ELF-1 (cell line): ENCODE results near the gene AATK.
A peak's percentile ranks its signal among the peaks of the same experiment; 100 is the strongest.

Experiments
- DNase-seq: peaks from one replicate; pipeline ENCODE4 v3.0.0-alpha.2; 2016; ENCODE audit warnings: low read depth, low spot score

The AATK gene, protein sequence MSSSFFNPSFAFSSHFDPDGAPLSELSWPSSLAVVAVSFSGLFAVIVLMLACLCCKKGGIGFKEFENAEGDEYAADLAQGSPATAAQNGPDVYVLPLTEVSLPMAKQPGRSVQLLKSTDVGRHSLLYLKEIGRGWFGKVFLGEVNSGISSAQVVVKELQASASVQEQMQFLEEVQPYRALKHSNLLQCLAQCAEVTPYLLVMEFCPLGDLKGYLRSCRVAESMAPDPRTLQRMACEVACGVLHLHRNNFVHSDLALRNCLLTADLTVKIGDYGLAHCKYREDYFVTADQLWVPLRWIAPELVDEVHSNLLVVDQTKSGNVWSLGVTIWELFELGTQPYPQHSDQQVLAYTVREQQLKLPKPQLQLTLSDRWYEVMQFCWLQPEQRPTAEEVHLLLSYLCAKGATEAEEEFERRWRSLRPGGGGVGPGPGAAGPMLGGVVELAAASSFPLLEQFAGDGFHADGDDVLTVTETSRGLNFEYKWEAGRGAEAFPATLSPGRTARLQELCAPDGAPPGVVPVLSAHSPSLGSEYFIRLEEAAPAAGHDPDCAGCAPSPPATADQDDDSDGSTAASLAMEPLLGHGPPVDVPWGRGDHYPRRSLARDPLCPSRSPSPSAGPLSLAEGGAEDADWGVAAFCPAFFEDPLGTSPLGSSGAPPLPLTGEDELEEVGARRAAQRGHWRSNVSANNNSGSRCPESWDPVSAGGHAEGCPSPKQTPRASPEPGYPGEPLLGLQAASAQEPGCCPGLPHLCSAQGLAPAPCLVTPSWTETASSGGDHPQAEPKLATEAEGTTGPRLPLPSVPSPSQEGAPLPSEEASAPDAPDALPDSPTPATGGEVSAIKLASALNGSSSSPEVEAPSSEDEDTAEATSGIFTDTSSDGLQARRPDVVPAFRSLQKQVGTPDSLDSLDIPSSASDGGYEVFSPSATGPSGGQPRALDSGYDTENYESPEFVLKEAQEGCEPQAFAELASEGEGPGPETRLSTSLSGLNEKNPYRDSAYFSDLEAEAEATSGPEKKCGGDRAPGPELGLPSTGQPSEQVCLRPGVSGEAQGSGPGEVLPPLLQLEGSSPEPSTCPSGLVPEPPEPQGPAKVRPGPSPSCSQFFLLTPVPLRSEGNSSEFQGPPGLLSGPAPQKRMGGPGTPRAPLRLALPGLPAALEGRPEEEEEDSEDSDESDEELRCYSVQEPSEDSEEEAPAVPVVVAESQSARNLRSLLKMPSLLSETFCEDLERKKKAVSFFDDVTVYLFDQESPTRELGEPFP (N-terminal part only)

DNA sequence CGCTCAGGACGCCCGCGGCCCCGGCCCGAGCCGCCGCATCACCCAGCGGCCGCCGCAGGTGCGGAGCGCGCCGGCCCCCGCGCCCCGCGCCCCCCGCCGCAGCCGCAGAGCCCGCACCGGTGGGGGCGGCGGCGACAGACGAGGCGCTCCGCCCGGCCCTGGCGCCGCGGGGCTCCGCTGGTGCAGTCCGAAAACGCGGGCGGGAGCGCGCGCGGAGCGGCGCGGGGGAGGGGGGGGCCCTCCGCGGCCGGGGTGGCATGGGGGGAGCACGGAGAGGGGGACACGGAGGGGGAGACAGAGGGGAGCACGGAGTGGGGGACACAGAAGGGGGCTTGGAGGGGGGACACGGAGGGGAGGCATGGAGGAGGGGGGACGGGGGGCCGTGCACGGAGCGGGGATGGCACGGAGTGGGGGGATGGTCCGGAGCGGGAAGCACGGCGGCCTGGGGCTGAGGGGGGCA is at the start of gene AATK:
Gene AATK, minus strand, starts transcription at position 189 of the 460 bp plus-strand sequence. CDS start 229 bp downstream, outside the sequence.
- no peak for DNase-seq

DNA sequence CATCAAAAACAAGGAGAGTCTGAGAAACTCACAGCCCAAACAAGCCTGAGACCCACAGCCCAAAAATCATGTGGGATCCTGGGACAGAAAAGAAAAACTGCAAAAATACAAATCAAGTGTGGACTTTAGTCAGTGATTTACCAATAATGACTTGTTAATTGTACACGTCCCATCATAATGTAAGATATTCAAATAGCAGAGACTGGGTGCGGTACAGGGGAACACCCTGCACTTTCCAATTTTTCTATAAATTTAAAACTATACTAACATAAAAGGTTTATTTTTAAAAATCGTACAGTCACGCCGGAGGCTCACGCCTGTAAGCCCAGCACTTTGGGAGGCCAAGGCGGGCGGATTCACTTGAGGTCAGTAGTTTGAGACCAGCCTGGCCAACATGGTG is 48.0 kb upstream of the AATK start:
- DNase-seq: no peak

- no peak for DNase-seq
These were observed 46.3 kb upstream of the AATK start for GRCh38 chr17:81212365-81212764.

DNA sequence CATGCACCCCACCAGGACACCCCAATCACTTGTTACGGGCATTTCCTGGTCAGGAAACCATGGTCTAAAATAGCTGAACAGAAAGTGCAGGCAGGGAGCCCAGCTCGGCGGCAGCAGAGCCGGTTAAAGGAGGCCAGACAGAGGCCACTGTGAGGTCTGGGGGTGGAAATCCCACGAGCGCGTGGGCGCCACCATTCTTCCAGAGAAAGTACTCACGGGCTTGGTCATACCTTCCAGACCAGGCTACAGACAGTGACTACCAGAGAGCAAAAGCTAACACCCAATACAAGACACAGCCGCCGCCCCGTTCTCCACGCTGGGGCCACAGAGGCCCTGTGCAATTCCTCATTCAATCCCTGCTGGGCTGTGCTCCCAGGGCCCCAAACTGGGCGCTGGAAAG is 44.8 kb upstream of the AATK start:
- DNase-seq: no peak

DNA sequence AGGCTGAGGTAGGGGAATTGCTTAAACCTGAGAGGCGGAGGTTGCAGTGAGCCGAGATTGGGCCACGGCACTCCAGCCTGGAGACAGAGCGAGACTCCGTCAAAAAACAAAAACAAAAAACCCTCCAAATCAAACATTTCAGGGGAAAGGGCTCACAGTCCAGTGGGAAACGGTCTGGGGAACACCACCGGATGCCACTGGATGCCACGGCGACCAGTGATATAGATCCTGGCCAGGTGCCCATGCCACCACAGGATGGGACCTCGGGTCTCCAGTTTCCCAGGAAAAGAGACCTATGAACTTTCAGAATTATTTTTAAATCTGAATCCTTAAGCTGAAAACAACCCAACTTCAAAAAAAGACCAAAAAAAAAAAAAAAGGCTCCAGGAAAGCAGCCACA is 44.4 kb upstream of the AATK start:
- no peak for DNase-seq

GRCh38 chr17:81209141-81209540 is 43.1 kb upstream of the AATK start:
- no peak for DNase-seq

GRCh38 chr17:81208651-81209050 is 42.6 kb upstream of the AATK start:
- DNase-seq: no peak

- no peak for DNase-seq
These were observed 41.9 kb upstream of the AATK start for GRCh38 chr17:81207610-81208581.

- DNase-seq: no peak
These were observed 40.6 kb upstream of the AATK start for GRCh38 chr17:81206657-81207056.

DNA sequence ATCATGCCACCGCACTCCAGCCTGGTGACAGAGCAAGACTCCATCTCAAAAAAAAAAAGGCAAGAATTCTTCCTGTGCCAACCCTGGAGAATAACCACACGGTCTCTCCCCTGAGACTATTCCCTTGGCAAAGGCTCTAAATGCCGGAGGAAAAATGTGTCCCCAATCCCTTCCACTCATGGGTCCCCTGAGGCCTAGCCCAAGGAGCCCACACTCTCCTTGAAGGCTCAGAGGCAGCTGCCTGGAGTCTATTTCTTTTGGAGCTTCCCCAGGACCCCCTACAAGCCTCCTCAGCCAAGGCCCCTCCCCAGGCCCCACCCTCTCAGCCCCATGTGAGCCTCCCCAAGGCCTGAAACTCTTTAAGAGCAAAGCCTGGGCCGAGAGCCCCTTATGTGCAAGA is 40.1 kb upstream of the AATK start:
- DNase-seq: no peak

GRCh38 chr17:81204578-81204977 is 38.6 kb upstream of the AATK start:
- no peak for DNase-seq

- no peak for DNase-seq
These were observed 37.1 kb upstream of the AATK start for GRCh38 chr17:81203136-81203535.

GRCh38 chr17:81202318-81202717 is 36.3 kb upstream of the AATK start:
- no peak for DNase-seq

GRCh38 chr17:81200695-81201580 is 34.9 kb upstream of the AATK start:
- DNase-seq: peak; percentile 54

- DNase-seq: no peak
These were observed 34.2 kb upstream of the AATK start for GRCh38 chr17:81200201-81200600.

- DNase-seq: no peak
These were observed 33.4 kb upstream of the AATK start for GRCh38 chr17:81199482-81199830.

GRCh38 chr17:81198826-81199481 is 32.9 kb upstream of the AATK start:
- DNase-seq: no peak

- no peak for DNase-seq
These were observed 31.9 kb upstream of the AATK start for GRCh38 chr17:81197831-81198490.

DNA sequence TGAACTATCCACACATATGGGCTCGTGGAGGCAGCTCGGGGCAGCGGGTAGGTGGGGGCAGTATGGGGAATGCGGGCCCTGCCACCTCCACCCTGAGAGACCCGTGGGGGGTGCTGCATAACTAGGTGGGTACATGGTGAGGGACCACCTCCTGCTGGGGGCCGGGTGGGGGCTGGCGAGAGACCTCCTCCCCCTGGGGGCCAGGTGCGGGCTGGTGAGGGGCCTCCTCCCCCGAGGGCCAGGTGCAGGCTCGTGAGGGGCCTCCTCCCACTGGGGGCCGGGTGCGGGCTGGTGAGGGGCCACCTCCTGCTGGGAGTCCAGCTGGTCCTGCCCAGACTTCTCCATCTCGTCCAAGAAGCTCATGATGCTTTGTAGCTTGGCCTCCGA is 31.4 kb upstream of the AATK start:
- DNase-seq: no peak
